CD4-positive, alpha-beta memory T cell (primary cell): ENCODE results near the gene ADAM15. TPM values are rescaled to one million over a fixed set of nuclear protein-coding genes. Genes with fewer than 3 reads are reported as not detected.

Experiments
- CTCF ChIA-PET: fragments of 350-600 bp; sonication (Branson Sonifier 250); formaldehyde crosslinking; loops from one replicate; lab custom pipeline; 2021; ENCODE audit warnings: inconsistent platforms; ENCODE audit not compliant: partially characterized antibody; lab: Charles Lee
- POLR2A ChIA-PET: fragments of 350-600 bp; sonication (Branson Sonifier 250); formaldehyde crosslinking; loops from one replicate; lab custom pipeline; 2021; ENCODE audit not compliant: partially characterized antibody; lab: Charles Lee
- DNase-seq, 5 donors: peaks; one replicate each; pipeline versions ENCODE4 v3.0.0 to v3.0.0-alpha.2; 2020 to 2022; ENCODE audit warnings: mixed read lengths in 1 of 5
- H3K27ac ChIP-seq: one replicate; pipeline ENCODE4 v1.7.0; 2013; ENCODE audit warnings: low read depth, low read length
- H3K27me3 ChIP-seq: 2 replicates; pipeline ENCODE4 v1.7.0; 2013; ENCODE audit warnings: mild to moderate bottlenecking, low read length, moderate library complexity; ENCODE audit not compliant: insufficient read depth
- H3K36me3 ChIP-seq: 2 replicates; pipeline ENCODE4 v1.7.0; 2013; ENCODE audit warnings: mild to moderate bottlenecking, low read length, moderate library complexity; ENCODE audit not compliant: insufficient read depth
- H3K4me1 ChIP-seq: 2 replicates; pipeline ENCODE4 v1.7.0; 2013; ENCODE audit warnings: mild to moderate bottlenecking, low read length, moderate library complexity; ENCODE audit not compliant: insufficient read depth
- H3K4me3 ChIP-seq, 2 donors: one replicate each; pipeline ENCODE4 v1.7.0; 2013; ENCODE audit warnings: low read length in 2 of 2, mild to moderate bottlenecking in 1 of 2
- H3K9me3 ChIP-seq, 2 donors: one replicate each; pipeline ENCODE4 v1.7.0; 2013; ENCODE audit warnings: low read length in 2 of 2, control low read depth in 1 of 2; ENCODE audit not compliant: control insufficient read depth in 1 of 2
- H3K27ac Mint-ChIP-seq, 7 donors: one replicate each; pipeline ENCODE4 v1.8.0; 2020 to 2021; ENCODE audit warnings: mixed read lengths in 7 of 7, mild to moderate bottlenecking in 6 of 7, inconsistent platforms in 3 of 7, moderate library complexity in 3 of 7
- H3K27me3 Mint-ChIP-seq, 2 donors: one replicate each; pipeline ENCODE4 v1.8.0; 2020 to 2021; ENCODE audit warnings: mixed read lengths in 2 of 2
- H3K36me3 Mint-ChIP-seq, 2 donors: one replicate each; pipeline ENCODE4 v1.8.0; 2020 to 2021; ENCODE audit warnings: mixed read lengths in 2 of 2, inconsistent platforms in 1 of 2, mild to moderate bottlenecking in 1 of 2
- H3K4me1 Mint-ChIP-seq, 4 donors: one replicate each; pipeline ENCODE4 v1.8.0; 2020 to 2021; ENCODE audit warnings: mixed read lengths in 4 of 4, mild to moderate bottlenecking in 1 of 4
- H3K4me3 Mint-ChIP-seq, 8 donors: one replicate each; pipeline ENCODE4 v1.8.0; 2020 to 2021; ENCODE audit warnings: mixed read lengths in 8 of 8, mild to moderate bottlenecking in 7 of 8, moderate library complexity in 6 of 8, inconsistent platforms in 3 of 8
- H3K9me3 Mint-ChIP-seq, 8 donors: one replicate each; pipeline ENCODE4 v1.8.0; 2020 to 2021; ENCODE audit warnings: mixed read lengths in 8 of 8, mild to moderate bottlenecking in 5 of 8, inconsistent platforms in 3 of 8, moderate library complexity in 1 of 8
- intact Hi-C: fragments of 100-400 bp; cut with micrococcal nuclease; formaldehyde crosslinking; loops from one replicate; pipeline ENCODE4 v1.15.1; 2023
- polyA plus RNA-seq, 2 donors: library from polyadenylated mRNA; unstranded; fragments of 300-500 nt; fragmentation: Illumina TruSeq; gene quantifications; one replicate each; pipeline ENCODE4 v1.2.3, GENCODE V29; 2021
- total RNA-seq, 2 experiments: library from RNA; stranded (reverse); gene quantifications; one replicate each; pipeline ENCODE4 v1.2.3, GENCODE V29; 2021

Gene ADAM15
- total and polyA plus RNA-seq, 4 experiments from 2014 or later: 14.8 to 39.8 (median 25.9) TPM

- Histone ChIP-seq H3K4me1 (no peaks in the 10 kb centered on the region), H3K27ac (no peak overlapping the region), H3K36me3 (no peaks in the 10 kb centered on the region), H3K4me3 (no peak overlapping the region), H3K9me3 (no peaks in the 10 kb centered on the region), H3K27me3 (no peaks in the 10 kb centered on the region)
- ChIA-PET CTCF (interaction anchor here (1.1 kb wide), 1 partner anchor 15 kb away, joined by 3 read pairs; no protein-coding TSS in a partner anchor), POLR2A (no interaction called here)
- DNase-seq: no peak
- Mint-ChIP-seq H3K27me3 (peaks cover 1 to 10% of the 10 kb centered on the region in 2 donors), H3K4me1 (no peaks in the 10 kb centered on the region), H3K4me3 (no peak overlapping the region), H3K36me3 (no peaks in the 10 kb centered on the region), H3K27ac (peak overlapping the region in 1 of 7 donors; percentile 46), H3K9me3 (peaks cover 0 to 2% (median 0%) of the 10 kb centered on the region in 8 donors)
- intact Hi-C loops: no loop called here
These were observed 59.3 kb downstream of the ADAM15 start for GRCh38 chr1:155110381-155110780.

GRCh38 chr1:155110826-155111225 lies 59.7 kb downstream of the ADAM15 start:
- ChIA-PET CTCF (interaction anchor here (1.1 kb wide), 1 partner anchor 16 kb away, joined by 3 read pairs; no protein-coding TSS in a partner anchor), POLR2A (no interaction called here)
- no peaks in the 10 kb centered on the region for H3K36me3 Mint-ChIP-seq
- no peak for DNase-seq
- no peak overlapping the region for H3K4me3 ChIP-seq
- H3K4me3 Mint-ChIP-seq: no peak overlapping the region
- no peak overlapping the region for H3K27ac Mint-ChIP-seq
- no peak overlapping the region for H3K27ac ChIP-seq
- H3K36me3 ChIP-seq: no peaks in the 10 kb centered on the region
- peaks cover 1 to 11% of the 10 kb centered on the region in 2 donors for H3K27me3 Mint-ChIP-seq
- H3K4me1 ChIP-seq: no peaks in the 10 kb centered on the region
- H3K9me3 ChIP-seq: no peaks in the 10 kb centered on the region
- peaks cover 0 to 2% (median 0%) of the 10 kb centered on the region in 8 donors for H3K9me3 Mint-ChIP-seq
- intact Hi-C loops: no loop called here
- no peaks in the 10 kb centered on the region for H3K27me3 ChIP-seq
- no peaks in the 10 kb centered on the region for H3K4me1 Mint-ChIP-seq

Other genes with a start within 250 kb of the ADAM15 start
- gene KCNN3, start 181.0 kb upstream of the ADAM15 start, total RNA-seq: under 1 TPM in 1 of 2 experiments, not detected in 1; 0.06 TPM
- not detected for gene KCNN3, start 181.0 kb upstream of the ADAM15 start, polyA plus RNA-seq
- gene PMVK, start 114.6 kb upstream of the ADAM15 start, total RNA-seq: 10 to 100 TPM; 17.6 to 21.2 TPM
- 10 to 100 TPM; 61.7 to 87.0 TPM for gene PMVK, start 114.6 kb upstream of the ADAM15 start, polyA plus RNA-seq
- 100 to 1,000 TPM; 435 to 438 TPM for gene PBXIP1, start 95.2 kb upstream of the ADAM15 start, total RNA-seq
- gene PBXIP1, start 95.2 kb upstream of the ADAM15 start, polyA plus RNA-seq: 100 to 1,000 TPM; 263 to 404 TPM
- gene PYGO2, start 89.5 kb upstream of the ADAM15 start, total RNA-seq: 10 to 100 TPM; 78.4 to 80.2 TPM
- gene PYGO2, start 89.5 kb upstream of the ADAM15 start, polyA plus RNA-seq: 10 to 100 TPM; 22.5 to 54.2 TPM
- gene SHC1, start 80.6 kb upstream of the ADAM15 start, total RNA-seq: 10 to 100 TPM; 78.4 to 81.7 TPM
- 10 to 100 TPM; 36.4 to 44.5 TPM for gene SHC1, start 80.6 kb upstream of the ADAM15 start, polyA plus RNA-seq
- 10 to 100 TPM; 12.2 to 13.0 TPM for gene CKS1B, start 76.6 kb upstream of the ADAM15 start, total RNA-seq
- 10 to 100 TPM; 50.2 to 67.9 TPM for gene CKS1B, start 76.6 kb upstream of the ADAM15 start, polyA plus RNA-seq
- gene FLAD1, start 68.0 kb upstream of the ADAM15 start, total RNA-seq: 10 to 100 TPM; 52.4 to 56.6 TPM
- 10 to 100 TPM; 48.9 to 75.9 TPM for gene FLAD1, start 68.0 kb upstream of the ADAM15 start, polyA plus RNA-seq
- 1 to 10 TPM; 1.1 to 3.1 TPM for gene LENEP, start 57.7 kb upstream of the ADAM15 start, total RNA-seq
- not detected for gene LENEP, start 57.7 kb upstream of the ADAM15 start, polyA plus RNA-seq
- 10 to 100 TPM; 86.3 to 92.7 TPM for gene ZBTB7B, start 48.5 kb upstream of the ADAM15 start, total RNA-seq
- 10 to 100 TPM in 1 of 2 donors, 1 to 10 TPM in 1; 3.4 to 11.6 TPM for gene ZBTB7B, start 48.5 kb upstream of the ADAM15 start, polyA plus RNA-seq
- gene DCST2, start 17.5 kb upstream of the ADAM15 start, total RNA-seq: 1 to 10 TPM; 4.0 to 4.1 TPM
- gene DCST2, start 17.5 kb upstream of the ADAM15 start, polyA plus RNA-seq: not detected
- gene DCST1, start 17.5 kb upstream of the ADAM15 start, total RNA-seq: under 1 TPM in 1 of 2 experiments, not detected in 1; 0.14 TPM
- not detected for gene DCST1, start 17.5 kb upstream of the ADAM15 start, polyA plus RNA-seq
- gene EFNA4, start 12.4 kb downstream of the ADAM15 start, total RNA-seq: 1 to 10 TPM; 6.0 to 8.5 TPM
- 1 to 10 TPM; 2.5 to 3.5 TPM for gene EFNA4, start 12.4 kb downstream of the ADAM15 start, polyA plus RNA-seq
- gene EFNA3, start 27.5 kb downstream of the ADAM15 start, total RNA-seq: 1 to 10 TPM; 2.0 to 4.3 TPM
- gene EFNA3, start 27.5 kb downstream of the ADAM15 start, polyA plus RNA-seq: 1 to 10 TPM in 1 of 2 donors, under 1 TPM in 1; 0.34 to 1.5 TPM
- 1 to 10 TPM; 1.2 to 1.9 TPM for gene EFNA1, start 76.6 kb downstream of the ADAM15 start, total RNA-seq
- 1 to 10 TPM in 1 of 2 donors, under 1 TPM in 1; 0.84 to 2.0 TPM for gene EFNA1, start 76.6 kb downstream of the ADAM15 start, polyA plus RNA-seq
- gene SLC50A1, start 84.5 kb downstream of the ADAM15 start, total RNA-seq: 10 to 100 TPM; 20.1 to 22.8 TPM
- 10 to 100 TPM; 50.3 to 91.7 TPM for gene SLC50A1, start 84.5 kb downstream of the ADAM15 start, polyA plus RNA-seq
- gene DPM3, start 89.2 kb downstream of the ADAM15 start, total RNA-seq: 10 to 100 TPM; 51.6 to 53.6 TPM
- gene DPM3, start 89.2 kb downstream of the ADAM15 start, polyA plus RNA-seq: 100 to 1,000 TPM; 101 to 119 TPM
- gene KRTCAP2, start 122.0 kb downstream of the ADAM15 start, total RNA-seq: 100 to 1,000 TPM; 173 to 180 TPM
- gene KRTCAP2, start 122.0 kb downstream of the ADAM15 start, polyA plus RNA-seq: 100 to 1,000 TPM; 469 to 488 TPM
- 1 to 10 TPM; 8.4 to 8.5 TPM for gene TRIM46, start 122.5 kb downstream of the ADAM15 start, total RNA-seq
- gene TRIM46, start 122.5 kb downstream of the ADAM15 start, polyA plus RNA-seq: 1 to 10 TPM; 1.6 to 3.6 TPM
- gene THBS3, start 156.6 kb downstream of the ADAM15 start, total RNA-seq: 10 to 100 TPM; 30.9 to 33.5 TPM
- gene THBS3, start 156.6 kb downstream of the ADAM15 start, polyA plus RNA-seq: 1 to 10 TPM; 6.1 to 6.7 TPM
- 10 to 100 TPM; 17.7 to 18.2 TPM for gene MTX1, start 157.4 kb downstream of the ADAM15 start, total RNA-seq
- gene MTX1, start 157.4 kb downstream of the ADAM15 start, polyA plus RNA-seq: 10 to 100 TPM; 42.5 to 65.5 TPM
- 10 to 100 TPM; 10.5 to 12.2 TPM for gene ENTREP3, start 204.2 kb downstream of the ADAM15 start, total RNA-seq
- gene ENTREP3, start 204.2 kb downstream of the ADAM15 start, polyA plus RNA-seq: 1 to 10 TPM in 1 of 2 donors, under 1 TPM in 1; 0.50 to 1.8 TPM
- gene SCAMP3, start 211.0 kb downstream of the ADAM15 start, total RNA-seq: 100 to 1,000 TPM in 1 of 2 experiments, 10 to 100 TPM in 1; 94.4 to 101 TPM
- gene SCAMP3, start 211.0 kb downstream of the ADAM15 start, polyA plus RNA-seq: 100 to 1,000 TPM; 132 to 160 TPM
- gene CLK2, start 222.2 kb downstream of the ADAM15 start, total RNA-seq: 100 to 1,000 TPM; 123 to 126 TPM
- gene CLK2, start 222.2 kb downstream of the ADAM15 start, polyA plus RNA-seq: 10 to 100 TPM; 11.4 to 21.5 TPM
- gene HCN3, start 226.1 kb downstream of the ADAM15 start, total RNA-seq: 1 to 10 TPM; 4.9 to 5.3 TPM
- gene HCN3, start 226.1 kb downstream of the ADAM15 start, polyA plus RNA-seq: under 1 TPM; 0.10 to 0.41 TPM